Activated CD4-positive, alpha-beta T cell treated with anti-CD3 and anti-CD28 coated beads for 1 hour (primary cell): ENCODE results near the gene CREB3L2.

Experiments
- DNase-seq: peaks from one replicate; pipeline ENCODE4 v3.0.0-alpha.2; 2020

CREB3L2 gene

GRCh38 chr7:137891016-137891655, 110.8 kb downstream of the CREB3L2 start:
- no peak for DNase-seq

GRCh38 chr7:137890449-137890921, 111.4 kb downstream of the CREB3L2 start:
- no peak for DNase-seq

DNA sequence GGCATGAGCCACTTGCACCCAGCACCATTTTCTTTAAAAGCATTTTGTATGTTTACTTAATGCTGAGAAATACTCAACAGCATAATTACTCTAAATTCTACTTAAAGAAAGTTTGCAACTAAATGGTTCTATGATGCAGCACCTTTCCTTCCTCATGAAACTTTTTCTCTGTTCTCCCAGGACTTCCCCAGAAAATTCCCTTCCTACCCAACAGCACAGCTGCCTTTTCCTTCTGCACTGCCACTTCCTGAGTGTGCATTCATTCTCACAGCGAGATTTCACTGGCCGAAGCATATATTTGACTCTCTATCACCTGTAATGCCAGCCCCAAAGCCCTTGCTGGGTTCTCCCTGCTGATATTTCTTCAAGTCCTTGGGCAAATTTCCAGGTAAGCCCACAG, 113.6 kb downstream of the CREB3L2 start:
- DNase-seq = no peak

DNA sequence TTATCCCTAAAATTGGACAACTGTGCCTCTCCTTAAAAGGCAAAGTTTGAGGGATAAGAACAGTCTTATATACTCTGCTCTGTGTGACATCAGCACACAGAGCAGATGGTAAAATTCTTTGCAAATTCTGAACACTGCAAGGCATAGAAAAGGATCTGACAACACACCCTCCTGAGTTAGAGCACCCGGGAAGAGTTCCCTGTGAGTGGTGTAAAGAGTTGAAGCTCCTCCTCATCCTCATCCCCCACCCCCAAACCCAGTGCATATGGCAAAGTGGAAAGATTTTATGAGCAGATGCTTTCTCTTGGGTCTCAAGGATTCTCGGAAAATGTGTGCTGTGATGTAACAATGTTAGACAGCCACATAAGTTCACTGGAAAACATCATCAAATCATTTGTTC, 115.1 kb downstream of the CREB3L2 start:
- no peak for DNase-seq

DNA sequence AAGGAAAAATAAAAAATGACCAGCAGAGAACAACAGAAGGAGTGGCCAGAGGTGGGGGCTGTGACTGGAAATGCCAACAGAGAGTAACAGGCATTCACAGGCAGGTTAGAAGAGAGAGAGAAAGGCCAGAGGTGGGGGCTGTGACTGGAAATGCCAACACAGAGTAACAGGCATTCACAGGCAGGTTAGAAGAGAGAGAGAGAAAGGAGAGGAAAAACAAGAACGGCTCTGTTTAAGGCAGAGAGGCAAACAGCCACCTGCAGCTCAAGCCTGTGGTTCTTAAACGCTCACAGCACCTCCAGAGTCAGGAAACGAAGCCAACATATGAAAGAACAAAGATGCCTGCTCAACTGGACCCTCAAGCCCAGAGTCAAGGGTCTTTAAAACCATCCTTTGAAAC, 115.6 kb downstream of the CREB3L2 start:
- DNase-seq = no peak

DNA sequence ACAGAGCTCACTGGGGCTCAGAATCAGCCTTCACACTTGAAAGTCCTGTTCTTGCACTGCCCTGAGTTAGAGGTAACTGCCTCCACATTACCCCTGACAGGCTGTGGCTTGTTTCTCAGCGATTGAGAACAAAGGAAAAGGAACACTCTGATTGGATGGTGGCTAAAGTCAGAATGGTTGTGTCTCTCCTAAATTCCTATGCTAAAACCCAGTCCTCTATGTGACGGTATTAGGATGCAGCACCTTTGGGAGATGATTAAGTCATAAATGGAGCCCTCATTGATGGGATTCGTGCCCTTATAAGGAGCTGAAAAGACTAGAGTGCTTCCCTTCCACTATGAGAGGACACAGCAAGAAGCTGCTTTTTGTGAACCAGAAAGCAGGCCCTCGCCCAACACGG, 116.2 kb downstream of the CREB3L2 start:
- no peak for DNase-seq

DNA sequence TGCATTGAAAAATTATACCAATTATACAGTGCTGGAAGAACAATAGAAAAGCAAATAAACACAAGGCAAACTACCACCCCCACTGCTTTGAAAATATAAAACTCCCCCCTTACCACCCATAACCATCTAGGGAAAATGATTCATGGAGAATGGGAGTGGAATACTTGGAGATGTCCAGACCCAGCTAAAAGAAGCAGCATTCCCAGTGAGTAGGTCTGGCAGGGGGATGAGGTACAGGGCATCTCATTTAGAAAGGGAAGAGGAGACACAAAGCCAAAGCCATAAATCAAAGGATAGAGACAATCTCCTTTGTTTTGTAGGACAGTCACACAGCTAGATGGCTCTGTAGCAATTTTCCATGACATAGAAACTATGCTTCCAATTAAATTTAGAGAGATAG, 119.1 kb downstream of the CREB3L2 start:
- DNase-seq = no peak

GRCh38 chr7:137882261-137882668, 119.6 kb downstream of the CREB3L2 start:
- DNase-seq = no peak

DNA sequence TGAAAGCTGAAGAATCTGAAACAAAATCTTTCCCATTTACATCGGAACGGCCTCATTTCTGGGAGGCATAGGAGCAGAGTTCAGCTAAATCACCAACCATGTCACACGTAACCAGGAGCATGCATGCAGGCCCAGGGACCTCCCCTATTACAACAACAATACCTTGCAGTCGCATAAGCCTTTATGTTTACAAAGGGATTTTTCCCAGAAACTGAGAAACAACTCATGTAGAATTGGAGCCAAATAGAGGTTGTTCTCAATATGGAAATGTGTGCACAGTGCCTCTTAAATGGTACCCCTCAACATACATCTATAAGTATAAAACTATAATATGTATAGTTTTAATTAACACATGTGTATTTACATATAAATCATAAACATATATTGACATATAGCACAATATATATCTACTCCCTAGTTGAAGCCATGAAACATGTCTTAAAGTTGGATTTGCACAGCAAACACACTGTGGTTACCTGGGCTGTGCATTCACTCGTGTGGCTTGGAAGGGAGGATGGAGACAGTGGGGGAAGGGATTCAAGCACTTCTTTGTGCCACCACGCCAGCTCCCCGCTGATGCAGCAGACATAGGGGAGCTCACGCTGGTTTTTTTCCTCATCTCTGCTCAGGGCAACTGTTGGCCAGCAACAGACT, 120.2 kb downstream of the CREB3L2 start:
- DNase-seq = no peak

- no peak for DNase-seq
Measured at GRCh38 chr7:137880432-137880831, 121.5 kb downstream of the CREB3L2 start.

DNA sequence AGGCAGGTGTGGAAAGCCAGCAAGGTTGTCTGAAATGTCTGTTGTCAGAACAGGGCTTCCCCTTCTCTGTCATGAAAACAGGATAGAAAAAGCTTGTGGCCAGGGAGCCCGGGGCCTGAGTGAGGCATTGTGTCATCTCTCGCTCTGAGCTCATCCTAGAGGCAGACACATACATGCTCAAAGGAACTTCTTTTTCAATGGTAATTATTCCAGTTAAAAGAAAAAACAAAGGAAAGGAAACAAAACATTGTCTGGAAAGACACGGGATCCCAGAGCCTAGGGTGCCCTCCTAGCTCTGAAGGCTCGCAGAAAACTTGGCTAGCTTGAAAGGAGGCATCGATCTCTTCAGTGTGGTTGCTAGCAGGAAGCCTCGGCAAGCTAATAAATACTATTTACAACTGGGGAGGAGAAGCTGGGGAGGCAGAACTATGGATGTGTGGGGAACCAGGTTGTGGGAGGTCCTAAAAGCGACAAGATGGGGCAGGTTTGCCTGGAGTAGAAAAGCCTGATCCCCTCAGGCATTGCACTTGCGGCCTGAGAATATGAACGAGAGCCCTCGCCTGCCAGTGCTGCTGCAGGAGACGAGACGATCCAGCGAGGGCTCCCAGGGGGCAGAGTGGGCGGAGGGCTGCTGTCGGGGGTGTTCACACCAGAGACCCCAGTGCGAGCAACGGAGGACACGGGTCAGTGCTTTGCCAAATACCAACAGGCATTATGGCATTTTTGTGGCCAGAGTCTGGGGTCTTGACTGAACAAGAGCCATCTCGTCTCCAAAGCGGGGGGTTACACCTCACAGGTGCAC, 122.3 kb downstream of the CREB3L2 start:
- DNase-seq = no peak

DNA sequence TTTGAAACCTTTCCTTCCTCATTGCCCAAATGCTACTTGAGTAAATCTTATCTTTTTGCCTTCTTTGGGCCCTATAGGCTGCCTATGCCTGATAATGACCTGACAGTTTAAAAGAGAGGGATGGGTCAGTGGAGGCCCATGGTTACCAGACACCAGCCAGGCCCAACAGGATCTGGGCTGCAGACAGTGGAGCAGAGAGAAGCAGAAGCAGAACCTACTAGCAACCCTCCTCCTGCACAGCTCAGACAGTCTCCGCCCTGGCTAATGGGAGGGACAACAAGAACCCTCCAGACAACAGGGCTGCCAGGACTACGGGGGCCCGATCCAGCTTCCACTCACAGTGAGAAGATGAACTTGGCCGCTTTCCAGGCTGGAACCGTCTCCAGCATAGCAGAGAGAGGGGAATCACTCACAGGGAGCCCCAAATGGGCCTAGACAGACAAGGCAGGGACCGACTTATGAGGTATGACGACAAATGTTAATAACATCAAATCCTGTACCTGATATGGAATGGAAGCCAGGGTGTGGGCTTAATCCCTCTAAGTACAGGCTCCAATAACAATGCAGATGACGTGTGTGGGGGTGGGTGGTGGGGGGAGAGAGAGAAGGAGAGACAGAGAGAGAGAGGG, 123.4 kb downstream of the CREB3L2 start:
- DNase-seq = no peak

GRCh38 chr7:137877027-137877675, 124.7 kb downstream of the CREB3L2 start:
- DNase-seq = no peak

- DNase-seq = no peak
Measured at GRCh38 chr7:137875746-137876145, 126.1 kb downstream of the CREB3L2 start.

GRCh38 chr7:137873979-137874777, 127.7 kb downstream of the CREB3L2 start:
- DNase-seq = no peak

DNA sequence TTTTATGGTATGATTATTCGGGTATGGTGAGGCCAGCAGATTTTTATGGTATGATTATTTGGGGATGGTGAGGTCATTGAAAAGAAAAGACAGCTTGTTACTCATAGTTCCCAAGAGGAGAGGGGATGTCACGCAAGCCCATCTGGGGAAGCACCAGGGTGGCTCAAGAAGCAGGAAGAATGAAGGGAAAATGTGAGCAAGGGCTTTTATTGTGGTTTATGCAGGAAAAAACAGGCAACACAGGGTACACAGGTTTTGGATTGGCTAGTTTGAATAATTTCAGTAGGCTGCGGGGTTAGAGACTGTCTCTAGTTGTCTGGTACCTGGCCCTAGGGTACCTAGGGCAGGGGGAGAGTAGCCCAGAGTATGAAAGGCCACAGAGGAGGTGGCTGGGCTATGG, 128.4 kb downstream of the CREB3L2 start:
- no peak for DNase-seq

- DNase-seq = no peak
Measured at GRCh38 chr7:137871170-137871915, 130.5 kb downstream of the CREB3L2 start.

DNA sequence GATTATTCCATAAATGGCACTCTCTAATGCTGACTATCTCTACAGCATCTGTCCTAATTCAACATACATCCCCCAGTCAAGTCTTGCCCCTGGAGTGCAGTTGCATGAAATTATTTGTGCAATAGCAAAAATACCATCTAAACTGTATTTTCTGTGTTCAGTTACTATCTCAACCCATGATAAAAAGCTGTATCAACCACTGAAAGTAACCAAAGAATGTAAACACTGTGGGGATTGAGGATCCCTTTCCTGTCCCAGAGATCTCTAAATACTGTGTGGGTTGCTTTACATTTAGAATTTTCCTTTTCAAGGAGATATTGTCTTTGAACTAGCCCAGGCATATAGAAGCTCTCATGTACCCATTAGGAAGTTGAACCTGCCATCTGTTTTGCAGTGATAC, 131.2 kb downstream of the CREB3L2 start:
- no peak for DNase-seq

DNA sequence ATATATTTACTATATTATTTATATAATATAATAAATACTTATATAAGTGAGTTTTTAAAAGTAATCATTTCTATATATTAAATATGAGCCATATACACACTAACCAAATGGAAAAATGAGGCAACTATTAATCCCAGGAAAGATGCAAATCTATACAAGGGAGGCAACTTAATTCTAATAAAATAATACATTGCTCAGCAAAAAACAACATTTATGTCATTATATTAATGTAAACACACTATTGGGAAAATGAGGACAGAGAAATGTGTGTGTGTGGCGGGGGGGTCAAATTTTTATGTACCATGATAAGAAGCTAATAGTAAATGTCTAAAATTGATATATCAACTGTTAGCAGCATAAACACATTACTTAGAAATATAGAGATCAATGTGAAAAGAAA, 131.8 kb downstream of the CREB3L2 start:
- no peak for DNase-seq

DNA sequence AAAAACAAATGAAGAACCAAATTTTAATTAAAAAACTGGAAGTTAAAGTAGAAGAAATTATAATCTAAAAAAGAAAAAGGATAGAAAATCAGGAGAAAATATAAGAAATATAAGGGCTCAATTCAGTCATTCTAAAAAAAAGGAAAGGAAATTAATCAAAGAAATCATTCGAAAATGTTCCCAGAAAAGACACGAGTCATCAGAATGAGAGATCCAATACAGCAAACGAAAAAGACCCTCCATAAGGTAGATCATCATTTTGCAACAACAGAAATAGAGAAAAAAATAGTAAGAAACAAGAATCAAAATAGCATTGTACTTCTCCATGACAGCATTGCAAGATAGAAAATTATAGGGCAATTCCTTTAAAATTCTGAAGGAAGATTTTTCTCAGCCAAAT, 132.6 kb downstream of the CREB3L2 start:
- no peak for DNase-seq

DNA sequence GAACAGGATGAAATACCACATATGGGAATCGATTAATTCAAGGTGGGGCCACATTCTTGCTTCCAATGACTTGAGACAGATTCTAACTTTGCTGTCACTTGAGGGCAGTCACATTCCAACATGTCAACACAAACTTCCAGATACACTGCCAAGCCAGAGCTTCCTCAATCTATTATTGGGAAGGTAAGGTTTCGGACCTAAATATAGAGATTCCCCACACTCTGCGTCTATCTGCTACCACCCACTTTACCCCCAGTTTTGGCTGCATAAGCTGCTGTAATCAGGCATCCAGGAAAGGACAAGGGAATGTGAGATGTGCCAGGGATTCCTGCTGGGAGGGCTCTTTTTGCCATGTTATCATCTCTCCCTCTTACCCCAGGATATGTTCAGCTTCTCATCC, 134.6 kb downstream of the CREB3L2 start:
- no peak for DNase-seq
